Neural progenitor cell (in vitro differentiated cells): ENCODE data around the gene USP54. TPM values are rescaled to one million over a fixed set of nuclear protein-coding genes. Genes with fewer than 3 reads are reported as not detected.

ENCODE experiments used
- DNase-seq: peaks from one replicate; pipeline ENCODE4 v3.0.0-alpha.2; 2016; ENCODE audit warnings: low spot score
- H2AFZ ChIP-seq: fragments of 200-600 bp; sonication (generic); replicated peaks from 2 replicates; pipeline ENCODE4 v1.6.1; 2016; ENCODE audit warnings: antibody characterized with exemption
- H3F3A ChIP-seq: fragments of 200-600 bp; sonication (generic); 2 replicates; pipeline ENCODE4 v1.6.1; 2016; ENCODE audit warnings: antibody characterized with exemption, low read depth
- H3K27ac ChIP-seq: fragments of 200-600 bp; sonication (generic); 2 replicates; pipeline ENCODE4 v1.5.1; 2016; ENCODE audit warnings: mild to moderate bottlenecking
- H3K27me3 ChIP-seq: fragments of 200-600 bp; sonication (generic); 2 replicates; pipeline ENCODE4 v1.6.1; 2016; ENCODE audit warnings: mild to moderate bottlenecking, moderate library complexity
- H3K36me3 ChIP-seq: fragments of 200-600 bp; sonication (generic); 2 replicates; pipeline ENCODE4 v1.5.1; 2016
- H3K4me1 ChIP-seq: fragments of 200-600 bp; sonication (generic); 2 replicates; pipeline ENCODE4 v1.6.1; 2016; ENCODE audit warnings: mixed run types
- H3K4me2 ChIP-seq: fragments of 200-600 bp; sonication (generic); 2 replicates; pipeline ENCODE4 v1.6.1; 2016
- H3K4me3 ChIP-seq: fragments of 200-600 bp; sonication (generic); 2 replicates; pipeline ENCODE4 v1.5.1; 2016
- H3K79me2 ChIP-seq: fragments of 200-600 bp; sonication (generic); 2 replicates; pipeline ENCODE4 v1.6.1; 2016; ENCODE audit warnings: low read depth
- H3K9ac ChIP-seq: fragments of 200-600 bp; sonication (generic); 2 replicates; pipeline ENCODE4 v1.6.1; 2016
- H3K9me3 ChIP-seq: fragments of 200-600 bp; sonication (generic); 2 replicates; pipeline ENCODE4 v1.5.1; 2016; ENCODE audit warnings: low read depth
- H4K20me1 ChIP-seq: fragments of 200-600 bp; sonication (generic); 2 replicates; pipeline ENCODE4 v1.6.1; 2016; ENCODE audit warnings: low read depth
- H3K27ac Mint-ChIP-seq: 3 replicates; pipeline ENCODE4 v1.8.0; 2021; ENCODE audit warnings: mixed read lengths
- H3K27me3 Mint-ChIP-seq: 2 replicates; pipeline ENCODE4 v1.8.0; 2022; ENCODE audit warnings: low read depth, mild to moderate bottlenecking, inconsistent platforms, moderate library complexity, mixed read lengths; ENCODE audit not compliant: insufficient read depth
- H3K36me3 Mint-ChIP-seq: 3 replicates; pipeline ENCODE4 v1.8.0; 2021; ENCODE audit warnings: mixed read lengths
- H3K4me1 Mint-ChIP-seq: 3 replicates; pipeline ENCODE4 v1.8.0; 2021; ENCODE audit warnings: mixed read lengths
- H3K4me3 Mint-ChIP-seq: 3 replicates; pipeline ENCODE4 v1.8.0; 2021; ENCODE audit warnings: mild to moderate bottlenecking, moderate library complexity, mixed read lengths
- H3K9me3 Mint-ChIP-seq: 3 replicates; pipeline ENCODE4 v1.8.0; 2020; ENCODE audit warnings: mixed read lengths
- EZH2 ChIP-seq: fragments of 200-600 bp; sonication (generic); IDR thresholded peaks from 2 replicates; pipeline ENCODE4 v1.6.1; 2017; ENCODE audit warnings: antibody characterized with exemption, mild to moderate bottlenecking, moderate library complexity
- EZH2phosphoT487 ChIP-seq: fragments of 200-600 bp; sonication (generic); IDR thresholded peaks from 2 replicates; pipeline ENCODE4 v1.6.1; 2017; ENCODE audit warnings: antibody characterized with exemption
- total RNA-seq: library from RNA; depleted of rRNA; stranded (reverse); fragments of >200 nt; gene quantifications from 2 replicates; pipeline ENCODE4 v1.2.3, GENCODE V29; 2015; ENCODE audit warnings: low replicate concordance
- TF ChIP-seq, protein P1 (sequence below): fragments of 200-600 bp; sonication (generic); IDR thresholded peaks from 2 replicates; pipeline ENCODE4 v1.5.1; 2017; ENCODE audit warnings: antibody characterized with exemption, mild to moderate bottlenecking

Gene USP54
- total RNA-seq, 1 donor from 2014 or later = 97.2 TPM

DNA sequence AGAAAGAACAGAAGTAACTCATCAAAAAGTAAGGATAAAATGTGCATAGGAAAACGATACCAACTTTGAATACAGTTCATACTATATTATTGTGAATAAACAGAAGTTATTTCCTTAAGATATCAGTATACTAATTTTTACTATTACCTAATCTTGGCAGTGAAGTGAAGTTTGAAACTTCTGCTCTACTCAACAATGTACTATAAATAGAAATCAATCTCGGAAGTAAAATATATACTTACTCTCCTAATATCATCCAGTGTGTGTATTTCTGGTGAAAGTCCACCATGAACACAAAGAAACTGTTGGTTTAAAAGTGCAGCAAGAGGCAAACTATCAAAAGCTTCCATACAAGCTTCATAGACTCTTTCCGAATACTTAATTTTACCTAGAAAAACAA is 119.9 kb downstream of the USP54 start:
- Mint-ChIP-seq H3K9me3 (no peaks in the 10 kb centered on the region), H3K4me3 (no peak overlapping the region), H3K36me3 (peaks cover 8% of the 10 kb centered on the region), H3K27me3 (no peaks in the 10 kb centered on the region), H3K4me1 (no peaks in the 10 kb centered on the region), H3K27ac (no peak overlapping the region)
- H3K4me3 ChIP-seq = no peak overlapping the region
- H3K36me3 ChIP-seq = peaks cover 38% of the 10 kb centered on the region
- no peak overlapping the region for H3K27ac ChIP-seq
- no peaks in the 10 kb centered on the region for H3K4me1 ChIP-seq
- H4K20me1 ChIP-seq = no peaks in the 10 kb centered on the region
- no peak for DNase-seq
- H3K27me3 ChIP-seq = no peaks in the 10 kb centered on the region
- TF ChIP-seq EZH2 (no peak), EZH2phosphoT487 (no peak)
- TF ChIP-seq, protein P1, sequence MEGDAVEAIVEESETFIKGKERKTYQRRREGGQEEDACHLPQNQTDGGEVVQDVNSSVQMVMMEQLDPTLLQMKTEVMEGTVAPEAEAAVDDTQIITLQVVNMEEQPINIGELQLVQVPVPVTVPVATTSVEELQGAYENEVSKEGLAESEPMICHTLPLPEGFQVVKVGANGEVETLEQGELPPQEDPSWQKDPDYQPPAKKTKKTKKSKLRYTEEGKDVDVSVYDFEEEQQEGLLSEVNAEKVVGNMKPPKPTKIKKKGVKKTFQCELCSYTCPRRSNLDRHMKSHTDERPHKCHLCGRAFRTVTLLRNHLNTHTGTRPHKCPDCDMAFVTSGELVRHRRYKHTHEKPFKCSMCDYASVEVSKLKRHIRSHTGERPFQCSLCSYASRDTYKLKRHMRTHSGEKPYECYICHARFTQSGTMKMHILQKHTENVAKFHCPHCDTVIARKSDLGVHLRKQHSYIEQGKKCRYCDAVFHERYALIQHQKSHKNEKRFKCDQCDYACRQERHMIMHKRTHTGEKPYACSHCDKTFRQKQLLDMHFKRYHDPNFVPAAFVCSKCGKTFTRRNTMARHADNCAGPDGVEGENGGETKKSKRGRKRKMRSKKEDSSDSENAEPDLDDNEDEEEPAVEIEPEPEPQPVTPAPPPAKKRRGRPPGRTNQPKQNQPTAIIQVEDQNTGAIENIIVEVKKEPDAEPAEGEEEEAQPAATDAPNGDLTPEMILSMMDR = no peak
- no peaks in the 10 kb centered on the region for H3K9me3 ChIP-seq
- H3K79me2 ChIP-seq = no peaks in the 10 kb centered on the region
- H3K4me2 ChIP-seq = no peak overlapping the region
- no peak overlapping the region for H2AFZ ChIP-seq
- no peaks in the 10 kb centered on the region for H3F3A ChIP-seq
- H3K9ac ChIP-seq = no peak overlapping the region

DNA sequence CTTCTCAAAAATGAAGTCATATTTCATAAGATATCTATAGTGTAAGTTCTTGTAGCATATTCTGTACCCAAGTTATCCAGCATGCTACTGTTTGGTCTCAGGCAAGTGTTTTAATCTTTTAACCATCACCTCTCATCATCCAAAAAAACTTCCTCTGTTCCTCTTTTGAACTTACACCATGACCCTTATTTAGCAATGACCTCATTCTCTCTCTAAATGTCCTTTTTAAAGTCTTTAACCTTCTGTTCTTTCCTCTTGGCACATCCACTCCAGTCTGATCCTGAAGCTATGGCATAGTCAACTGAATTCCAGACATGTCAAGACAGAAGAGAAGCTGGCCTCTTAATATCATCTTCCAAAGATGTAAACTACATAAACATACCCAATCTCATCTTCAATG is 121.6 kb downstream of the USP54 start:
- H2AFZ ChIP-seq = no peak overlapping the region
- no peaks in the 10 kb centered on the region for H3K79me2 ChIP-seq
- Mint-ChIP-seq H3K4me3 (no peak overlapping the region), H3K36me3 (peaks cover 7% of the 10 kb centered on the region), H3K9me3 (no peaks in the 10 kb centered on the region), H3K27me3 (no peaks in the 10 kb centered on the region), H3K4me1 (no peaks in the 10 kb centered on the region), H3K27ac (no peak overlapping the region)
- H3K4me2 ChIP-seq = no peak overlapping the region
- no peaks in the 10 kb centered on the region for H3K4me1 ChIP-seq
- no peaks in the 10 kb centered on the region for H4K20me1 ChIP-seq
- TF ChIP-seq, protein P1 = no peak
- no peak for TF ChIP-seq EZH2phosphoT487
- no peak for TF ChIP-seq EZH2
- no peaks in the 10 kb centered on the region for H3F3A ChIP-seq
- H3K27me3 ChIP-seq = no peaks in the 10 kb centered on the region
- H3K9me3 ChIP-seq = no peaks in the 10 kb centered on the region
- H3K36me3 ChIP-seq = peaks cover 32% of the 10 kb centered on the region
- no peak overlapping the region for H3K9ac ChIP-seq
- H3K4me3 ChIP-seq = no peak overlapping the region
- no peak overlapping the region for H3K27ac ChIP-seq
- no peak for DNase-seq

- no peak overlapping the region for H2AFZ ChIP-seq
- H4K20me1 ChIP-seq = no peaks in the 10 kb centered on the region
- H3F3A ChIP-seq = no peaks in the 10 kb centered on the region
- H3K9ac ChIP-seq = no peak overlapping the region
- H3K4me3 ChIP-seq = no peak overlapping the region
- no peaks in the 10 kb centered on the region for H3K27me3 ChIP-seq
- Mint-ChIP-seq H3K4me3 (no peak overlapping the region), H3K27me3 (peaks cover 3% of the 10 kb centered on the region), H3K9me3 (no peaks in the 10 kb centered on the region), H3K36me3 (peaks cover 11% of the 10 kb centered on the region), H3K27ac (no peak overlapping the region), H3K4me1 (no peaks in the 10 kb centered on the region)
- H3K79me2 ChIP-seq = no peaks in the 10 kb centered on the region
- no peak overlapping the region for H3K27ac ChIP-seq
- no peak for DNase-seq
- no peak overlapping the region for H3K4me2 ChIP-seq
- no peaks in the 10 kb centered on the region for H3K4me1 ChIP-seq
- no peaks in the 10 kb centered on the region for H3K9me3 ChIP-seq
- TF ChIP-seq EZH2 (no peak), EZH2phosphoT487 (no peak)
- TF ChIP-seq, protein P1 = no peak
- peaks cover 30% of the 10 kb centered on the region for H3K36me3 ChIP-seq
Measured at GRCh38 chr10:73467206-73467605, 123.9 kb downstream of the USP54 start.
